AG10803 (cell line): ENCODE results near the gene CELF5.

Experiments used
- DNase-seq: peaks from one replicate; pipeline ENCODE4 v3.0.0; 2010; ENCODE audit warnings: low read depth
- H3K4me3 ChIP-seq: 2 replicates; pipeline ENCODE4 v1.5.1; 2011; ENCODE audit warnings: mild to moderate bottlenecking, low read length, control low read depth
- CTCF ChIP-seq: conservative IDR thresholded peaks from 2 replicates; pipeline ENCODE4 v1.5.1; 2011; ENCODE audit warnings: mild to moderate bottlenecking, low read length, control low read depth, inconsistent platforms

Gene CELF5

DNA sequence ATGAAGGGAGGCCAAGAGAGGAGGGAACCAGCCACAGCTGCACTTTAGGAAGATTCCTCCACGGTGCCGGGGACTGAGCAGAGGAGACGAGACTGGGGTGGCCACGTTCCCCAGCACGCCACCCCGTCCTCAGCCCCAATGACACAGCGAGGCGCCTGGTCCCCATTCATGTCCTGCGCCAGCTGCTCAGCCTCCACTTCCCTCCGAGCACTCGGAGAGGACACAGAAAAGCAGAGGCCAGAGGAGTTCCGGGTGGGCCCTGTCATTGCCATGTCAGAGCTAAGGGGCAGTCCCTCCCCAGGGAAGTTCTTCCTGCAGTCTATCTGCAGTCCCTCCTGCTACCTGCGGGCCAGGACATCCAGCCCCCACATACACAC lies 88.7 kb downstream of the CELF5 start:
- DNase-seq: no peak
- no peak overlapping the region for H3K4me3 ChIP-seq
- no peak for TF ChIP-seq CTCF

GRCh38 chr19:3314962-3315675 lies 90.7 kb downstream of the CELF5 start:
- DNase-seq: no peak
- no peak overlapping the region for H3K4me3 ChIP-seq
- TF ChIP-seq CTCF: no peak

- DNase-seq: no peak
- no peak for TF ChIP-seq CTCF
- H3K4me3 ChIP-seq: no peak overlapping the region
Measured at GRCh38 chr19:3315676-3315973, 91.2 kb downstream of the CELF5 start.

- no peak overlapping the region for H3K4me3 ChIP-seq
- no peak for DNase-seq
- no peak for TF ChIP-seq CTCF
Measured at GRCh38 chr19:3316132-3316648, 91.7 kb downstream of the CELF5 start.

DNA sequence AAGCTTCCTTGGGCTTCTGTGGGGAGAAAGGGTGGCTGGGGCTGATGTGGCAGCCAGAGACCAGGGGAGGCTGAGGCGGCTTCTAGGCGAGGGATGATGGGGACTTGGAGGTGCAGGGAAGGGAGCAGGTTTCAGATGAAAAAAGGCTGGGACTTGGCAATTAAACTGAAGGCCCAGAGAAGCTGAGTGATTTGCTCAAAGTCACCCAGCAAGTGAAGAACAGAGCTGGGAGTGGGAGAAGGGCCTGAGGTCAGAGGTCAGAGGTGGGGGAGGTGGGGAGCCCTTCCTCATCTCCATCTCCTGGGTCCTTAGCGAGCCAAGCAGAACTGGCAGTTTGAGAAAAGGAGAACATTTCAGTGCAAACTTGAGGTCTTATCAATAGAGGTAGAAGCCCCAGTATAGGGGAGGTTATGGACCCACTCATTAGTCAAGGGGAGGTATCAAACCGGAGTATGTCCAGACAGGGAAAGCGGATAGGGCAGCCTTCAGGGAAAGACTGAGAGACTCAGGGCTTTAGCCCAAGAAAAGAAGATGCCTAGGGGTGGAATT lies 92.3 kb downstream of the CELF5 start:
- no peak for DNase-seq

GRCh38 chr19:3319643-3320353 lies 95.3 kb downstream of the CELF5 start:
- TF ChIP-seq CTCF: no peak
- H3K4me3 ChIP-seq: no peak overlapping the region
- peak; percentile 41 for DNase-seq

More for the DNA sequence above, 92.3 kb downstream of the CELF5 start:
- no peak overlapping the region for H3K4me3 ChIP-seq
- no peak for TF ChIP-seq CTCF

DNA sequence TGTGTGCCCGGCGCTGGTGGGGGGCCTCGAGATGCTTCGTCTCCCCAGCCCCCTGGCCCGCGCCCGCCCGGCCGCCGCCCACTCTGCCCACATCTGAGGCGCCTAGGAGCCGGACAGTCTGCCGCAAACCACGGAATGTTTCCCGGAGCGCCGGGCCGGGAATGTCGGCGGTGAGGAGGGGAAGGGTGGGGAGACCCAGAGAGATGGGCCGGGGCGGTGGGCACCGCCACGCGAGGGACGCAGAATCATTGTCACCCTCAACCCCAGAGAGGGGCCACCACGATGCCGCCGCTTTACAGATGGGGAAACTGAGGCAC lies 95.9 kb downstream of the CELF5 start:
- no peak for TF ChIP-seq CTCF
- H3K4me3 ChIP-seq: no peak overlapping the region
- no peak for DNase-seq
